Measurements from ENCODE around the gene ZDHHC5.

GRCh38 chr11:57681168-57681567 lies 13.3 kb downstream of the ZDHHC5 start:
- no peak for TF ChIP-seq CTCF (IDR thresholded peaks at IDR 0.05)
- no peak for TF ChIP-seq POLR2A (IDR thresholded peaks at IDR 0.05)

All from testis (tissue), 2 donors.